ENCODE results near the gene GOLGA6L24.
"Not testable (repeated sequence)": the region's sequence is repeated elsewhere in the genome, so short reads cannot be mapped to it uniquely, and the experiment has no call there.

GRCh38 chr15:28380053-28380452 lies 22.2 kb upstream of the GOLGA6L24 start:
- not testable (repeated sequence) for TF ChIP-seq CTCF (IDR thresholded peaks at IDR 0.05); ZFX (IDR thresholded peaks at IDR 0.05; ENCODE audit: borderline replicate concordance)

All from 22Rv1 (cell line).